Glomerular visceral epithelial cell (primary cell): ENCODE data around the gene ROBO1.
A peak's percentile ranks its signal among the peaks of the same experiment; 100 is the strongest.

Source experiments
- DNase-seq: peaks from one replicate; pipeline ENCODE4 v3.0.0-alpha.2; 2016; ENCODE audit errors: extremely low spot score

ROBO1 gene

GRCh38 chr3:78633626-78634025, 1134.2 kb downstream of the ROBO1 start:
- DNase-seq, result peak; percentile 30

GRCh38 chr3:78632925-78633553, 1134.8 kb downstream of the ROBO1 start:
- DNase-seq, result no peak

DNA sequence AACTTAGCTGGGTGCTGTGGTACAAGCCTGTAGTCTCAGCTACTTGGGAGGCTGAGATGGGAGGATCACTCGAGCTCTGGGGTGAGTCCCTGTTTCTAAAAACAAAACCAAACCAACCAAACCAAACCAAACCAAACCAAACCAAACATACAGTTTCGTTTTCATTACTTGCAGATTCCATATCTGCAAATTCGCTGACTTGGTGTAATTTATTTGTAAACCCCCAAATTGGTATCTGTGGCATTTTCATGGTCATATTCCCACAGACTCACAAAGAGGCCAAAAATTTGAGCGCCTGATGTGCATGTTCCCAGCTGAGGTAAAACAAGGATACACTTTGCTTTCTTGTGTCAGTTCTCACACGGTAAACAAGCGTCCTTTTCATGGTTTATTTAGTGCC, 1138.3 kb downstream of the ROBO1 start:
- DNase-seq, result no peak

GRCh38 chr3:78621061-78621716, 1146.6 kb downstream of the ROBO1 start:
- no peak for DNase-seq

- DNase-seq, result no peak
Measured at GRCh38 chr3:78614486-78614885, 1153.3 kb downstream of the ROBO1 start.

DNA sequence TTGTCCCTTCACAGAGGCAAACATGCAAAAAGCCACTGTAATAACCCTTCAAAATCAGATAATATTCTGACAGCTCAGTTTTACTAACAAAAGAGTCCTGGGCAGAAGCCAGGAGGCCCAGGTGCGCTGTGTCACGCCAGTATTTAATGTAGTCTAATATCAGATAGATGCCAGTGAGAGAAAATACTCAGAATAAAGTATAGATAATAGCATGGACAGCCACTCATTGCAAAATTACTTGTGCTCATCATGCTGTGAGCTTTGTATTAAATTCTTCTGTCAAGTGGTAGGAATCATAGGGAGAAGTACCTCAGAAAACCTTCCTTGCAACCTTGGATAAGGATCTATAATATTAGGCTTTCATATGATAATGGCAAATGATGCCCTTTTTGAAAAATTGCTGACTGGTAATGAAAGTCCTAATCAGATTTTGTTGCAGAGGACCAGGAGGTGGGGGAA, 1154.3 kb downstream of the ROBO1 start:
- no peak for DNase-seq

DNA sequence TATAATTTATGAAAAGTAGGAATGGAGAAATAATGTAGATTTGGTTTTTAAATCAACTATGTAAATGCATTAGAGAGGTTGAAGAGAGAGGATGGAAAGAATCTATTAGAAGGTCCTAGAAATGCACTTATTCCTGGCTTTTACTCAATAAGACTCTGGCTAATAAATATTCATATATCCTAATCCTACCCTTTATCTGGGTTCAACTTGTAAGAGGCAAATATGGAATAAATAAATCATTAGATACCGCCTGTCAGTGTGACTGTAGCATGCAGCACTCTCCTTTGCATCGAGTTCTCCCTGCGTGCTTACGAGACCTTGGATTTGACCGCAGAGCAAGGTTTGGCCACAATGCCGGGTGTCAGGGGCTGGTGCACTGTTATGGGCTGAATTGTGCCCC, 1156.5 kb downstream of the ROBO1 start:
- DNase-seq, result no peak

DNA sequence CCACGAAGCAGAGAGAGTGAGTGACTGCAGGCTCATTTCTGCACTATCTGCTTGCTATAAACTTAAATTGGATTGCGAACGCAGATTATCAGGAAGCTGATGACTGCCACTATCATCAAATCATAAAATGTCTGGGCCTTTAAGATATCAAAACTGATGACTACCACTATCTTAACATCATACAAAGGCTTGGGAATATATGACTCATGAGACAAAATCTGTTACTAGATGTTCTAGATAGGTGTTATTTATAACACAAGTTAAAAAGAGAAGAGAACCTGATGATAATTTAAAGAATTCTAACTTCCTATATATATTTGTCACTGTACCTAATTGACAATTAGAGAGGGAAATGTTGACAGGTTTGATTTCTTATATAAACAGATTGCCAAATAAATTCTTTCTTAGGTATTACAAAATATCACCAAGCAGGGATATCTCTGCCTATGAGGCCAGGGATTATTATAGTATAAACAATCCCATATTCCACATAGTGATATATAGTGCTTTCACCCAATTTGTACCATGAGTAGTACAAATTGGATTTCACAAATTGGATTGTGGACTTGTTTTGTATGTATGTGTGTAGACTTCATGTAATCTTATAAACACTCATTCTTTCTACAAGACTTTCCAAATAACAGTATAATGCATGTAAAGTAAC, 1157.2 kb downstream of the ROBO1 start:
- no peak for DNase-seq

DNA sequence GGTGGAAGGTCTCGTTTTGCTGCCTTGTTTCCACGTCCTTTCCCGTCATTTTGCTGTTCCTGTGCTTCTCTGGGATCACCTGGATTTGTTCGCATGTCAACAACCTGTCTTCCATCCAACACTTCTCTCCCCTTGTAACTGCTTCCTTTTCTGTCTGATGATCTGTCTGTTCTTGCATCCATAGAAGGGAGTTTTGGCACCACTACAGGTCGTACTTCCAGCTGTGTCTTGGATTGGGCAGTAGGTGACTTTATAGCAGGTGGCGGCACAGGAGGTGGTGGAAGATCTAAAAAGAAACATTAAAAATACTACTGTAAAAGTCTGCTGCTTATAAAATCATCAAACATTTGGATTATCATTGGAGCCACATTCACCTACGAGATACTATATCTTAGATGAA, 1161.0 kb downstream of the ROBO1 start:
- DNase-seq, result no peak

DNA sequence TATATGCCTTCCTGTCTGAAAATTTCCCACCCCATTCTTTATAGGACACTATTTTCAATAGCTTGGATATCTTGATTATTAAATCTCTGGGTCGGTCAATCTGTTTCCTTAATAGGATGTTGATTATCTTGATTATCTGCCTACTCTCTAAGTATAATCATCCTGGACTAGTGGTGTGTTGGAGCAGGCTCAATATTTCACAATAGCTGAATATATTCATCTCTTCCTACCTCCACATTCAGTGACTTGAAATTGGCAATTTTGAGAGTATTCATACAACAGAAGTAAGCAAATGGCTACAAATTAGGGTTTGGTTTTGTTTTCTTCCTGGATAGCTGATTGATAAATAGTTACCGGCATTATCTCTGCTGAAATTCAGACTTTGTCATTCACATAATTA, 1162.6 kb downstream of the ROBO1 start:
- DNase-seq, result no peak

DNA sequence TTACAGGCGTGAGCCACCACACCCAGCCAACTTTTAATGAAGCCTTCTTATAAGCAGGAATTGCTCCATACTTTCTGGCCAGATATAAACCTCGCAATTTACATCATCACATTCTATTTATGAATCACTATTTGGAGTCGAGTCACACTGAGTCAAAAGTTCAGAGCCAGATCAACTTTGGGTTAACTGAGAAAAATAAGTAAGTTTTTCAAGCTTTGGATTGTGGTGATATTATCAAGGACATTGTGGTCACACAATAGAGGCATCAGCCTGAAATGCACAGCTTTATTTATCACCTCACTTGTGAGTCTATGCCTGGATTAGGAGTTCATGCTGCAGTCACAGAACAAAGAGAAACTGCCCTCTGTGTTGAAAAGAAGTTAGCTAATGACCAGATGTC, 1163.5 kb downstream of the ROBO1 start:
- DNase-seq, result peak; percentile 14

DNA sequence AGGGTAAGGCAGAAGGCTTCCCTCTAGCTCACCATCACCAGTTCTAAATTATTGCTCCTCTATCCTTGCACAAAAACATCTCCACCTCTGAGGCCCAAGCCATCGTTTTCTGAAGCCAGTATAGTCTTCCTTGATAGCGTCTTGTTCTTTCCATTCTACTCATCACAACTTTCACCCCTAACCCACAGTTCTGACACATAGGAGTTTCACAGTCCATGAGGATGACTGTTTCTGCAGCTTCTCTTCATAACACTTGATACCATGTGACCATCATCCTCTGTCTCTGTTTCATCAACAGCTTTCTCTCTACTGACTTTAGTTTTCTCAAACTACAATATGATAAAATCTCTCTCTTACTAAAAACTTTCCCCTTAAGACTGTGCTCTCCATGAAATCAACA, 1166.5 kb downstream of the ROBO1 start:
- DNase-seq, result no peak

DNA sequence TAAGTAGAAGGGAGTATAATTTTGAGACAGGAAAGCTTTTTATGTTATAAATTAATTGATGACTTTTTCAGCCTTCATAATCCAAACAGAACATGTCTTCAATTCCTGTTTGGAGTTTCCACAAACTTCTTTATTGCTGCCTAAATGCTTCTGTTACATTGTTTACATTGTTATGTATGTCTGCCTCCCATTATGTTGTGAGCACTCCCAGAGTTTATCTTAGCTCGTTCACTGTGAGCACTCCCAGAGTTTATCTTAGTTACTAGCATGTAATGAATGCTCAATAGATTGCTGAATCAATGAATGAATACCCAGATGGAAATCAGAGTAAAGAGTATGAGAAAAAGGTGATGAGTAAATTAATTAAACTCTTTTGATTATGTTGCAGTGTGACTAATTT, 1178.0 kb downstream of the ROBO1 start:
- DNase-seq, result no peak

- DNase-seq, result no peak
Measured at GRCh38 chr3:78588906-78589621, 1178.7 kb downstream of the ROBO1 start.

GRCh38 chr3:78580681-78581080, 1187.1 kb downstream of the ROBO1 start:
- DNase-seq, result no peak

DNA sequence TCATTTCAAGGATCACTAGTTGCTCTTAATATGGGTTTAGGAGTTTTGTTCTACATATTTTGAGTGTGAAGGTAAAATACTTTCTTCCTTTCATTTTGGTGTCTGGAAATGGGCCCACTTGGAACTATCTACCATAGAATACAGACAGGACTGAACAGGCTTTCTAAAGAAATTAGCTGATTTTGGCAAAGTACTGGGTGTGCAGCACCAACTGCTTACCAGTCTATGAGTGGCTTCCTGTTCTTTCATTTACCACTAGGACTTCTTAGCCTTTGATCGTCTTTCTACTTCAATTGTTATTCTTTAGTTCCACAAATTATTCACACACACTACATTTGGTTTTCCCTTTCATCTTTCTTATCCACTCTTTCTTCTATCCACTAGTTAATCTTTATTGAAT, 1196.3 kb downstream of the ROBO1 start:
- DNase-seq, result no peak

DNA sequence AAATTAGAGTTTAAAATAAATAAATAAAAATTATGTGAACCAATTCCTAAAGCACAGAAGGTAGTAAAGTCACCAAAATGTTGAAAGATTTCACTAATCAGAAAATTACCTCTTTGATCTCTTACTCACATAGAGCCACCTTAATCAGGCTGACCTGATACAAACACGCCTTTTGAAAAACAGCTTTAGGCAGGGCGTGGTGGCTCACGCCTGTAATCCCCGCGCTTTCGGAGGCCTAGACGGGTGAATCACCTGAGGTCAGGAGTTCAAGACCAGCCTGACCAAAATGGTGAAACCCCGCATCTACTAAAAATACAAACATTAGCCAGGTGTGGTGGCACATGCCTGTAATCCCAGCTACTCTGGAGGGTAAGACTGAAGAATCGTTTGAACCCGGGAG, 1197.3 kb downstream of the ROBO1 start:
- no peak for DNase-seq

GRCh38 chr3:78569804-78570203, 1198.0 kb downstream of the ROBO1 start:
- DNase-seq, result no peak

- no peak for DNase-seq
Measured at GRCh38 chr3:78565712-78566111, 1202.1 kb downstream of the ROBO1 start.

DNA sequence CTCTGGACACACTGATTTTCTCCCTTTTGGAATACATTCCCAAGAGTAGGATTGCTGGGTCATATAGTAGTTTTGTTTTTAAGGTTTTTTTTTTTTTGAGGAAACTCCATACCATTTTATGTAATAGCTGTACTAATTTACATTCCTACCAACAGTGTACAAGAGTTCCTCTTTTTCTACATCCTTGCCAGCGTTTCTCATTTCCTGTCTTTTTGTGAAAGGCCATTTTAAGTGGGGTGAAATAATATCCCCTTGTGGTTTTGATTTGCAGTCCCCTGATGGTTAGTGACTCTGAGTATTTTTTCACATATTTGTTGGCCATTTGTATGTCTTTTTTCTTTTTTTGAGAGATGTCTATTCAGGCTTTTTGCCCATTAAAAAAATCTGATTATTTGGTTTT, 1205.5 kb downstream of the ROBO1 start:
- DNase-seq, result no peak
